GM18502 (cell line): Measurements from ENCODE around the gene HNRNPA1L2.
"Not testable (repeated sequence)": the region's sequence is repeated elsewhere in the genome, so short reads cannot be mapped to it uniquely, and the experiment has no call there.

Experiments used
- ATAC-seq: cut with Tn5 transposase; IDR thresholded peaks from one replicate; pipeline ENCODE4 v1.9.1; 2021; ENCODE audit warnings: mild to moderate bottlenecking; ENCODE audit not compliant: unreplicated experiment, poor library complexity

Gene HNRNPA1L2

DNA sequence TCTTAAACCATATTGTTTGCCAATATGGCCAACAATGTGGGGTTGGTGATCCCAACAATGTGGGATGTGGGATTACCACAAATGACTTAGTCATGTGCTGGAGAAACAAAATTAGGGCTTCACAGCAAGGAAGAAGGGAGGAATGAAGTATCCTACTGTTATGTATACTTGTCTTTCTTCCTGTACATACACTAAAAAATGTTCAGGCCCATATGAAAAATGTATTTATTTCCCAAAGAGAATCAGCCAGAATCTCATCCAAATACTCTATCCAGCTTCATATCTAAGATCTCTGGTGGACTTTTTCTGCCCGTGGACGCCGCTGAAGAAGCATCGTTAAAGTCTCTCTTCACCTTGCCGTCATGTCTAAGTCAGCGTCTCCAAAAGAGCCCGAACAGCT lies at the start of gene HNRNPA1L2:
TSS of gene HNRNPA1L2 (plus strand) at position 301 of the 400 bp plus-strand sequence. CDS start at position 363, 62 bp downstream.
- ATAC-seq, result no peak

- not testable (repeated sequence) for ATAC-seq
Measured at GRCh38 chr13:52593175-52593574, 49.1 kb upstream of the HNRNPA1L2 start.

DNA sequence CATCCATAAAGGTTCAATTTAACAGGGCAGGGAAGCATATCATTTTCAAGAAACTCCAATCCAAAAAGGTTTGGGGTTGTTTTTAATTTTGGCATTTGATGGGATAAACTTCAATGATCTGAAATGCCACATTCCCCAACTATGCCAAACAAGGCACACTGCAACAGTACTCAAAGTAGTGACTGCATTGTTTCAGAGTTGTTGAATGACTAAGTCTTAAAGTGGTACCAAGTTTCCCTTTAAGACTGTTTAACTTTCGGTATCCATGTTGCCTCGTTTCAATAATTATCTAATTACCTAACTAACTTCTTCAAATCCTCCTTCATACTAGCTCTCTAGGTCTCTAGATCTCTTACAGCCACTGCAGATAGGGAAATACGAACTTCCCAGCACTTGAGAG lies 48.4 kb upstream of the HNRNPA1L2 start:
- not testable (repeated sequence) for ATAC-seq

GRCh38 chr13:52594295-52594694 lies 47.9 kb upstream of the HNRNPA1L2 start:
- not testable (repeated sequence) for ATAC-seq

GRCh38 chr13:52597676-52598075 lies 44.6 kb upstream of the HNRNPA1L2 start:
- no peak for ATAC-seq

DNA sequence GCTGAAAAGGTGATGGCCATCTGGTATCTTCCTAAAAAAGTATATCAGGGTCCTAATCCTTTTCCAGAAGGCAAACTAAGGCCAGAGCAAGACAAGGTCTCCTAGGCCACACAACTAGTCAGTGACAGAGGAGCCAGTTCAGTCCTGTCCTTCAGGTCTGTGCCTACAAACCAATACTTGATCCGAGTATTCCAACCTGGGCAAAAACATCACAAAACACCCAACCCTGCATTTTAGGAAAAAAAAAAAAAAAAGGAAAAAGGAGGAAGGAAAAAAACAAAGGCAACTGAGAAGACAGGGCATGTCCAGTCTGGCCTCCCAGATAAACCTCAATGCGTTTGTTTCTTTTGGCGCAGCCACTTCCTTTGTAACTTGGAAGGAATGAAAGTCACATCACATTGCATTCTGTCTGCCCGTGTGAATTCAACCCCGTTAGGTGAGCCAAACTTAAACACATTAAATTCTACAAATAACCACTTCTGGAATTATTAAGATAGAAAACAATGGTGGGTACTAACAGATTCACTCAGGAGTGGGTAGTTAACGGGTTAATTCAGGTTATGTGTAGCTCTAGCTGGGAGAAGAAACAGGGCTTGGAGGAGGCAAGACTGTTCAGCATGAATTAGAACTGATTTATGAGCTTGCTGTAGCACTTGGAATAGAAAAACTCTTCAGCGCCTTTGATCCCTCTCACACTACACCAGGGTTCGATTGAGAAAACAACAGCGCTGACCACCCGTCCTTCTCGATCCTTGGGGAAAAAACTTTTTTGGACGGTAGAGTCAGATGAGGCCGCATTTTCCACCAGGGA lies 43.0 kb upstream of the HNRNPA1L2 start:
- ATAC-seq, result peak; percentile 25

- ATAC-seq, result peak; percentile 67
Measured at GRCh38 chr13:52599848-52600603, 42.2 kb upstream of the HNRNPA1L2 start.

DNA sequence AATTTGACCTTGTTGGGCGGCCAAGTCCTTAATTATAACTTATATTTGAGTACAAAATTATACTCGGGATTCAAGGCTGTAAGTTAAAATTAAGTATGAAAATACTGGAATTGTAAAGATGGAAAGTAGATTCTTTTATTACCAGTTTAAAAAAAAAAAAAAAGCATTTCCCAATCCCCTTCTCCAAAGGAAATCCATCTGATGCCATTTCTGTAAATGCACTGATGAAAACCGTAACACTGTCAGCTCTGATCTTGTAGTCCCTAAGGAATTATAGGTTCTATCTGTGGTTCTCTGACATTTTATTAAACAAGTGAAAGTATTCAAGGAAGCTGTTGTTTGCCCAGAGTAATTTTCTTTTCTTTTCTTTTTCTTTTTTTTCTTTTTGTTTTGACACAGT lies 41.6 kb upstream of the HNRNPA1L2 start:
- no peak for ATAC-seq

DNA sequence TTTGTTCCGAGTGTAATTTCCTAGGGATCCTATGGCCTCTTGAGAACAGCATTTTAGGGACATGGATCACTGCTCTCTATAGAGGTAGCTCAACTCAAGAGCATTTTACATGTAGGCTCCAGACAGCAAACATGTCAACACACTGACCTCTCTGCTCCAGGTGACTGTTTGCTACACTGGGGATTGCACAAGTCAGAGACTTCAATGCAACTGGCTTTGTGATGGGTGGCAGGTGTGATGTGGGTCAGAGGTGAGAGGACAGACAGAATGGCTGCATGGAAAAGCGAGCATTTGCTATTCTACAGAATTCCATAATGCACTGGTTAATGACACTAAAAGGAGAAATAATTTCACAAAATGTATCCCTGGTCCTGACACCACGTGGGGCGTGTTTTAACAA lies 38.9 kb upstream of the HNRNPA1L2 start:
- not testable (repeated sequence) for ATAC-seq

DNA sequence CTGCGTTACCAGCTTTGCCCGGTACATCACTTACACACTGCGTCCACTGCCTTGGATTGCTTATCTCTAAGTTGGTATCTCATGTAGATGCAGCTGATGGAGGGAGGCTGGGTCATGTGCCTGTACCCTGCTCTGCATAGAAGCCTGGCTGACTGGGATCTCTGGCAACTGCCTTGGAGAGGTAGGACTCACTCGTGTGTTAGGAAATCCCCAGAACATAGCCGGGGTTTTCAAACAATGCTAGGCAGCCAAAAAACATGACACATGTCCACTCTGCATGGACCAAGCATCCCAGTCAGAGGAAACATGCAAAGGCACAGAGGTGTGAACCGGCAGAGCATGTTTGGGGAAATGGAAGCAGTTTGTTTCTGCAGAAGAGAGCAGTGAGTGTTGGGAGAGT lies 36.1 kb upstream of the HNRNPA1L2 start:
- ATAC-seq, result not testable (repeated sequence)

DNA sequence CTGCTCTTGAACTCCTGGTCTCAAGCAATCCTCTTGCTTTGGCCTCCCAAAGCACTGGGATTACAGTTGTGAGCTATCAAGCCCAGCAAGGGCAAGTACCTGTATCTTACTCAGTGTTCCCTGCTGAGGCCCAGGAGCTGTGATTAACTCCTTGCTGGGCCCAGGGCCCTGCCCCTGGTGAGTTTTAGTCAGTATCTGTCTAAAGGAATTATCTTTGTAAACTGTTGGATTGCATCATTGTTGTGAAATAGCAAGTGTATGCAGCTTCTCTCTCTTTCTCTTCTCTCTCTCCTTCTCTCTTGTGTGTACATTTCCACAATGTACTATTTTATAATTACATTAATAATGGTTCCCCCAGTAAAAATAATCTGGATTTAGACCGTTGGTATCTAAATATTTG lies 35.4 kb upstream of the HNRNPA1L2 start:
- ATAC-seq, result not testable (repeated sequence)

DNA sequence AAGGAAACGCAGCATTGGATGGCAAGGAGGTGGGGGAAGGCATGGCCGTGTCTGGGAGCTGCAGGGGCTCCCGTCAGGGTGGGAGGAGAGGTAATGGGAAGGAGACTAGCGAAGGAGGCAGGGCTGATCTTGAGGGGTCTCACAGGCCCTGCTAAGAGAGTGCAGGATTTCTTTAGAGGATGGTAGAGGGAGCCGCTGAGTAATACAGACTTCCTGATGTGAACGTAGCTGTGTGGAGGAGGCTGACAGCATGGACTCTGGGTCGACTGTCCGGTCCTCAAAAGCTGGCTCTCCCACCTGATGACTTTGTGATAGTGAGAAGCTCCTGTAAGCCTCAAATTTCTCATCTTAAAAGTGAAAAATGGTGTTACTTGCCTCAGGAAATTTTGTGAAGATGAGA lies 34.0 kb upstream of the HNRNPA1L2 start:
- ATAC-seq, result not testable (repeated sequence)

- ATAC-seq, result peak; percentile 76
Measured at GRCh38 chr13:52609013-52609606, 33.1 kb upstream of the HNRNPA1L2 start.

- ATAC-seq, result not testable (repeated sequence)
Measured at GRCh38 chr13:52610158-52610557, 32.1 kb upstream of the HNRNPA1L2 start.

- no peak for ATAC-seq
Measured at GRCh38 chr13:52615134-52615801, 27.0 kb upstream of the HNRNPA1L2 start.

- no peak for ATAC-seq
Measured at GRCh38 chr13:52615812-52616211, 26.4 kb upstream of the HNRNPA1L2 start.

- peak; percentile 97 for ATAC-seq
Measured at GRCh38 chr13:52617070-52618060, 24.9 kb upstream of the HNRNPA1L2 start.

DNA sequence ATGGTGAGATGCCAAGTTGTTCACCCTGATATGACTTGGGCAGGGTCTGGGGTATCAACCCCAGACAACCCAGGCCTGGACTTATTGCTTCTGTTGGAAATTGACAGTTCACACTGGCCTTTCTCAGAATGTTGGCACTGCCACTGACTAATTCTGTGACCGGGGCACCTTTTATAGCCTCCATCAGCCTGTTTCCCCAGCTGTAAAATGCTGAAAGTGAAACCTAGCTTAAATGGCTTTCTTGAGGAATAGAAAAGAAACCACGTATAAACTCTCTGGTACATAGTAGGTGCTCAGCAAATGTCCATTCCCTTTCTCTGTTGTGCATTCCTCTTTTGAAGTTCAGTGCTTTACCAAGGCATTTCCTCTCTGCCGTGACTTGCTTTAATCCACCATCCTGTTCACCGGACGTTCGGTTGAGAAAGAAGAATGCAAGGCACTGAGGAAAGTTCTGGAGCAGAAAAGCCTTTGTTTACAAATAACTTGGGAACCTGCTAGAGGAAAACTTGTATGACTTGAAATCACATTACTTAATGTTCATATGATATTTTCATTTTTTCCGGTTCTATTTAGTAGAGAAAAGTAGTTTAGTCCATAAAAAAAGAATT lies 11.0 kb upstream of the HNRNPA1L2 start:
- ATAC-seq, result peak; percentile 55
